Putamen (tissue), 1 donor: ENCODE results near the gene PAK4.
"Not testable (repeated sequence)": the region's sequence is repeated elsewhere in the genome, so short reads cannot be mapped to it uniquely, and the experiment has no call there.

ENCODE experiments used
- DNase-seq: peaks from one replicate; pipeline ENCODE4 v3.0.0-alpha.2; 2016; ENCODE audit warnings: low spot score

PAK4 gene

GRCh38 chr19:39125554-39126311 lies at the start of gene PAK4:
Gene PAK4 (plus strand): TSS chr19:39125786. CDS start chr19:39169554, 43,768 bp downstream.
- peak; percentile 98 for DNase-seq

- no peak for DNase-seq
Measured at GRCh38 chr19:39077323-39077722, 48.3 kb upstream of the PAK4 start.

GRCh38 chr19:39078436-39079200 lies 47.0 kb upstream of the PAK4 start:
- peak; percentile 94 for DNase-seq

- peak; percentile 81 for DNase-seq
Measured at GRCh38 chr19:39080431-39080830, 45.2 kb upstream of the PAK4 start.

GRCh38 chr19:39082167-39082566 lies 43.4 kb upstream of the PAK4 start:
- no peak for DNase-seq

GRCh38 chr19:39082745-39083598 lies 42.6 kb upstream of the PAK4 start:
- DNase-seq: peak; percentile 66

- DNase-seq: no peak
Measured at GRCh38 chr19:39083599-39083982, 42.0 kb upstream of the PAK4 start.

GRCh38 chr19:39083983-39084731 lies 41.4 kb upstream of the PAK4 start, which contains the start of gene ACP7:
Gene ACP7 (plus strand): TSS chr19:39084368. CDS start chr19:39085270, 902 bp downstream.
- DNase-seq: no peak

- no peak for DNase-seq
Measured at GRCh38 chr19:39084732-39085080, 40.9 kb upstream of the PAK4 start.

GRCh38 chr19:39085392-39085791 lies 40.2 kb upstream of the PAK4 start:
- DNase-seq: no peak

- DNase-seq: no peak
Measured at GRCh38 chr19:39086386-39086785, 39.2 kb upstream of the PAK4 start.

- DNase-seq: no peak
Measured at GRCh38 chr19:39087907-39088686, 37.5 kb upstream of the PAK4 start.

- DNase-seq: not testable (repeated sequence)
Measured at GRCh38 chr19:39090016-39090415, 35.6 kb upstream of the PAK4 start.

- DNase-seq: no peak
Measured at GRCh38 chr19:39090881-39091280, 34.7 kb upstream of the PAK4 start.

- not testable (repeated sequence) for DNase-seq
Measured at GRCh38 chr19:39095799-39096540, 29.6 kb upstream of the PAK4 start.

- no peak for DNase-seq
Measured at GRCh38 chr19:39097299-39097698, 28.3 kb upstream of the PAK4 start.

- DNase-seq: no peak
Measured at GRCh38 chr19:39097721-39098120, 27.9 kb upstream of the PAK4 start.

- DNase-seq: no peak
Measured at GRCh38 chr19:39098365-39099269, 27.0 kb upstream of the PAK4 start.

GRCh38 chr19:39099341-39099740 lies 26.2 kb upstream of the PAK4 start:
- DNase-seq: no peak
